K562 (cell line): ENCODE results near the gene IZUMO4. TPM values are rescaled to one million over a fixed set of nuclear protein-coding genes. Genes with fewer than 3 reads are reported as not detected.

Source experiments
- JUN ChIP-seq, 2 experiments: sonication (generic) in 1 of 2; formaldehyde crosslinking in 1 of 2; IDR thresholded peaks; 2 replicates each; pipeline versions ENCODE4 v1.6.1 to v1.8.0; 2012 to 2022; ENCODE audit warnings: borderline replicate concordance in 2 of 2, mild to moderate bottlenecking in 2 of 2, improper control_type of control experiment in 1 of 2, low read depth in 1 of 2, low read length in 1 of 2, missing genetic modification reagents in 1 of 2
- POU5F1 ChIP-seq: fragments of 150-350 bp; IDR thresholded peaks from 2 replicates; pipeline ENCODE4 v1.6.1; 2014; ENCODE audit warnings: borderline replicate concordance, low read length, low read depth, mild to moderate bottlenecking; ENCODE audit not compliant: partially characterized antibody
- ZBTB34 ChIP-seq: fragments of 250-450 bp; sonication (Bioruptor Pico); IDR thresholded peaks from 2 replicates; pipeline ENCODE4 v1.8.0; 2021; ENCODE audit warnings: mild to moderate bottlenecking, moderate library complexity
- ZBTB5 ChIP-seq: fragments of 450-650 bp; IDR thresholded peaks from 2 replicates; pipeline ENCODE4 v1.6.1; 2017; ENCODE audit warnings: antibody characterized with exemption
- polyA plus RNA-seq, 8 experiments: library from polyadenylated mRNA; depleted of rRNA in 4 of 8; stranded (reverse) in 5 of 8; unstranded in 3 of 8; fragments of >200 nt; fragmentation: Nextera tagmentation in 2 of 8; fragmentation: Illumina TruSeq in 1 of 8; extraction: Ambion mirVana in 2 of 8; extraction: Trizol in 1 of 8; gene quantifications; 2 replicates each; pipeline versions ENCODE4 v1.2.1 to v1.2.3, GENCODE V29; 2011 to 2014; ENCODE audit warnings: inconsistent platforms in 1 of 8, missing spikeins in 1 of 8
- total RNA-seq, 7 experiments: library from RNA; depleted of rRNA in 6 of 7; stranded (reverse); fragments of >200 nt in 6 of 7; fragmentation: Illumina TruSeq in 2 of 7; extraction: Trizol in 2 of 7; gene quantifications; 2 replicates each; pipeline versions ENCODE4 v1.2.1 to v1.2.3, GENCODE V29; 2011 to 2021; ENCODE audit warnings: low replicate concordance in 1 of 7
- TF ChIP-seq, protein P1 (sequence below), 3 experiments: IDR thresholded peaks in 2 of 3; conservative IDR thresholded peaks in 1 of 3; 2 replicates each; pipeline ENCODE4 v1.5.1; 2011 to 2012; ENCODE audit warnings: low read length in 3 of 3, mild to moderate bottlenecking in 3 of 3, control low read depth in 2 of 3, improper control_type of control experiment in 1 of 3, inconsistent platforms in 1 of 3, low read depth in 1 of 3, mixed read lengths in 1 of 3, moderate library complexity in 1 of 3; ENCODE audit not compliant: insufficient read depth in 2 of 3

The IZUMO4 gene
- total and polyA plus RNA-seq, 9 of the 15 experiments (the other 6 are each of a cell fraction or from before 2014, with no cell fraction given), result 0.07 to 3.9 (median 1.2) TPM

DNA sequence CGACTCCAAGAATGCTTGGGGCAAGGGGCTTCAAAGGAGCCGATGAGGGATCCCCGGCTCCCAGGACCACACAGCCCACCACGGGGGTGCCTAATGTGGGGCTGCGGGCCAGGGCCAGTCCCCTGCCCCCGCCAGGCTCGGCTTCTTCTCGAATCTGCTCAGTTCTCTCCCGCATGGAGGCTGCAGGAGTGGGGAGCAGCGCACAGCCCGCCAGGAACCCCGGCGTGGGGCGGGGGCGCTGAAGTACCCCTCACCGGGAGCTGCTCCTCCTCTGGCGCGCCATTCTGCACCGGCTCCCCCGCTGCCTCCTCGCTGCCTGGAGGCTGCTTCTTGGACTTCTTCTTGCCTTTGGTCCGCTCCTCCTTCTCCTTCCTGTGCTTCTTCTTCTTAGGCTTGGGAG, 14.7 kb downstream of the IZUMO4 start (continued):
- no peak for TF ChIP-seq ZBTB5
- TF ChIP-seq ZBTB34 (CRISPR knock-in tag), result no peak
- no peak for TF ChIP-seq JUN (IDR thresholded peaks at IDR 0.05; ENCODE audit: borderline replicate concordance, low read depth, low read length)
- no peak for TF ChIP-seq JUN (CRISPR knock-in tag; IDR thresholded peaks at IDR 0.05; ENCODE audit: borderline replicate concordance)
- no peak for TF ChIP-seq POU5F1
- TF ChIP-seq, protein P1, sequence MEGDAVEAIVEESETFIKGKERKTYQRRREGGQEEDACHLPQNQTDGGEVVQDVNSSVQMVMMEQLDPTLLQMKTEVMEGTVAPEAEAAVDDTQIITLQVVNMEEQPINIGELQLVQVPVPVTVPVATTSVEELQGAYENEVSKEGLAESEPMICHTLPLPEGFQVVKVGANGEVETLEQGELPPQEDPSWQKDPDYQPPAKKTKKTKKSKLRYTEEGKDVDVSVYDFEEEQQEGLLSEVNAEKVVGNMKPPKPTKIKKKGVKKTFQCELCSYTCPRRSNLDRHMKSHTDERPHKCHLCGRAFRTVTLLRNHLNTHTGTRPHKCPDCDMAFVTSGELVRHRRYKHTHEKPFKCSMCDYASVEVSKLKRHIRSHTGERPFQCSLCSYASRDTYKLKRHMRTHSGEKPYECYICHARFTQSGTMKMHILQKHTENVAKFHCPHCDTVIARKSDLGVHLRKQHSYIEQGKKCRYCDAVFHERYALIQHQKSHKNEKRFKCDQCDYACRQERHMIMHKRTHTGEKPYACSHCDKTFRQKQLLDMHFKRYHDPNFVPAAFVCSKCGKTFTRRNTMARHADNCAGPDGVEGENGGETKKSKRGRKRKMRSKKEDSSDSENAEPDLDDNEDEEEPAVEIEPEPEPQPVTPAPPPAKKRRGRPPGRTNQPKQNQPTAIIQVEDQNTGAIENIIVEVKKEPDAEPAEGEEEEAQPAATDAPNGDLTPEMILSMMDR (IDR thresholded peaks at IDR 0.05 in 2 of 3, conservative IDR thresholded peaks at IDR 0.05 in 1 of 3; ENCODE audit: insufficient read depth in 2 of 3, low read depth in 1 of 3, low read length in 3 of 3), result no peak
